A549 (cell line): ENCODE data around the gene XK.

Experiments used
- EHMT2 ChIP-seq: fragments of 200-600 bp; sonication (generic); IDR thresholded peaks from 2 replicates; pipeline ENCODE4 v1.6.1; 2016; ENCODE audit warnings: antibody characterized with exemption, low read depth, mild to moderate bottlenecking, moderate library complexity
- ESRRA ChIP-seq: fragments of 150-350 bp; IDR thresholded peaks from 2 replicates; pipeline ENCODE4 v1.6.1; 2014; ENCODE audit warnings: mild to moderate bottlenecking, low read length, borderline replicate concordance
- SREBF2 ChIP-seq: fragments of 450-650 bp; IDR thresholded peaks from 2 replicates; pipeline ENCODE4 v1.6.1; 2014; ENCODE audit warnings: mild to moderate bottlenecking, moderate library complexity
- TF ChIP-seq, protein P1 (sequence below): fragments of >200 bp; sonication (Bioruptor Twin); formaldehyde crosslinking; IDR thresholded peaks from 3 replicates; pipeline ENCODE4 v1.5.1; 2016

- TF ChIP-seq SREBF2 (no peak), EHMT2 (no peak), ESRRA (no peak)
- TF ChIP-seq, protein P1, sequence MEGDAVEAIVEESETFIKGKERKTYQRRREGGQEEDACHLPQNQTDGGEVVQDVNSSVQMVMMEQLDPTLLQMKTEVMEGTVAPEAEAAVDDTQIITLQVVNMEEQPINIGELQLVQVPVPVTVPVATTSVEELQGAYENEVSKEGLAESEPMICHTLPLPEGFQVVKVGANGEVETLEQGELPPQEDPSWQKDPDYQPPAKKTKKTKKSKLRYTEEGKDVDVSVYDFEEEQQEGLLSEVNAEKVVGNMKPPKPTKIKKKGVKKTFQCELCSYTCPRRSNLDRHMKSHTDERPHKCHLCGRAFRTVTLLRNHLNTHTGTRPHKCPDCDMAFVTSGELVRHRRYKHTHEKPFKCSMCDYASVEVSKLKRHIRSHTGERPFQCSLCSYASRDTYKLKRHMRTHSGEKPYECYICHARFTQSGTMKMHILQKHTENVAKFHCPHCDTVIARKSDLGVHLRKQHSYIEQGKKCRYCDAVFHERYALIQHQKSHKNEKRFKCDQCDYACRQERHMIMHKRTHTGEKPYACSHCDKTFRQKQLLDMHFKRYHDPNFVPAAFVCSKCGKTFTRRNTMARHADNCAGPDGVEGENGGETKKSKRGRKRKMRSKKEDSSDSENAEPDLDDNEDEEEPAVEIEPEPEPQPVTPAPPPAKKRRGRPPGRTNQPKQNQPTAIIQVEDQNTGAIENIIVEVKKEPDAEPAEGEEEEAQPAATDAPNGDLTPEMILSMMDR, result no peak
Measured at GRCh38 chrX:37776987-37777325, 91.4 kb downstream of the XK start.
